Endothelial cell (in vitro differentiated cells): ENCODE results near the gene XAB2. TPM values are rescaled to one million over a fixed set of nuclear protein-coding genes. Genes with fewer than 3 reads are reported as not detected.

Source experiments
- DNase-seq: peaks from one replicate; pipeline ENCODE4 v3.0.0; 2021; ENCODE audit warnings: low spot score
- H3K27ac Mint-ChIP-seq: one replicate; pipeline ENCODE4 v1.8.0; 2021; ENCODE audit warnings: mixed read lengths, inconsistent platforms; ENCODE audit not compliant: unreplicated experiment
- H3K27me3 Mint-ChIP-seq: one replicate; pipeline ENCODE4 v1.8.0; 2021; ENCODE audit warnings: mild to moderate bottlenecking, moderate library complexity, mixed read lengths, inconsistent platforms; ENCODE audit not compliant: unreplicated experiment
- H3K36me3 Mint-ChIP-seq: one replicate; pipeline ENCODE4 v1.8.0; 2021; ENCODE audit warnings: mild to moderate bottlenecking, low read depth, mixed read lengths, inconsistent platforms; ENCODE audit not compliant: unreplicated experiment
- H3K4me1 Mint-ChIP-seq: one replicate; pipeline ENCODE4 v1.8.0; 2021; ENCODE audit warnings: mild to moderate bottlenecking, mixed read lengths, inconsistent platforms; ENCODE audit not compliant: unreplicated experiment
- H3K4me3 Mint-ChIP-seq: one replicate; pipeline ENCODE4 v1.8.0; 2021; ENCODE audit warnings: mild to moderate bottlenecking, mixed read lengths, inconsistent platforms; ENCODE audit not compliant: unreplicated experiment
- H3K9me3 Mint-ChIP-seq: one replicate; pipeline ENCODE4 v1.8.0; 2021; ENCODE audit warnings: mixed read lengths, inconsistent platforms; ENCODE audit not compliant: unreplicated experiment
- CTCF ChIP-seq: fragments of 200-600 bp; sonication (generic); IDR thresholded peaks from one replicate; pipeline ENCODE4 v1.5.0; 2021; ENCODE audit warnings: antibody characterized with exemption; ENCODE audit not compliant: unreplicated experiment
- total RNA-seq: library from RNA; stranded (reverse); fragmentation: NEBNext Ultra II Directional; extraction: Animal tissue kit (Norgen Biotek cat#: 25700); gene quantifications from one replicate; pipeline ENCODE4 v1.2.1, GENCODE V29; 2021; ENCODE audit not compliant: unreplicated experiment

The XAB2 gene
- total RNA-seq, 1 donor from 2014 or later = 46.1 TPM

- DNase-seq = no peak
- TF ChIP-seq CTCF = no peak
- H3K4me1 Mint-ChIP-seq = no peaks in the 10 kb centered on the region
- peaks cover 3% of the 10 kb centered on the region for H3K36me3 Mint-ChIP-seq
- no peak overlapping the region for H3K27ac Mint-ChIP-seq
- H3K4me3 Mint-ChIP-seq = no peak overlapping the region
- H3K27me3 Mint-ChIP-seq = peaks cover 8% of the 10 kb centered on the region
- no peaks in the 10 kb centered on the region for H3K9me3 Mint-ChIP-seq
These were observed 16.8 kb downstream of the XAB2 start for GRCh38 chr19:7612282-7613274.

- no peak overlapping the region for H3K4me3 Mint-ChIP-seq
- no peak for TF ChIP-seq CTCF
- peaks cover 3% of the 10 kb centered on the region for H3K36me3 Mint-ChIP-seq
- no peak for DNase-seq
- H3K4me1 Mint-ChIP-seq = no peaks in the 10 kb centered on the region
- no peaks in the 10 kb centered on the region for H3K9me3 Mint-ChIP-seq
- H3K27ac Mint-ChIP-seq = no peak overlapping the region
- H3K27me3 Mint-ChIP-seq = peaks cover 8% of the 10 kb centered on the region
These were observed 17.6 kb downstream of the XAB2 start for GRCh38 chr19:7611541-7612279.

- peaks cover 8% of the 10 kb centered on the region for H3K27me3 Mint-ChIP-seq
- TF ChIP-seq CTCF = no peak
- peaks cover 3% of the 10 kb centered on the region for H3K36me3 Mint-ChIP-seq
- no peak overlapping the region for H3K27ac Mint-ChIP-seq
- no peak for DNase-seq
- H3K4me3 Mint-ChIP-seq = no peak overlapping the region
- H3K9me3 Mint-ChIP-seq = no peaks in the 10 kb centered on the region
- H3K4me1 Mint-ChIP-seq = no peaks in the 10 kb centered on the region
These were observed 18.7 kb downstream of the XAB2 start for GRCh38 chr19:7610491-7611240.

- H3K4me3 Mint-ChIP-seq = no peak overlapping the region
- H3K4me1 Mint-ChIP-seq = no peaks in the 10 kb centered on the region
- DNase-seq = no peak
- peaks cover 10% of the 10 kb centered on the region for H3K27me3 Mint-ChIP-seq
- TF ChIP-seq CTCF = no peak
- H3K27ac Mint-ChIP-seq = no peak overlapping the region
- no peaks in the 10 kb centered on the region for H3K9me3 Mint-ChIP-seq
- peaks cover 7% of the 10 kb centered on the region for H3K36me3 Mint-ChIP-seq
These were observed 21.3 kb downstream of the XAB2 start for GRCh38 chr19:7607874-7608560.
